GM12864 (cell line): ENCODE results near the gene MACROH2A2.
"Not testable (repeated sequence)": the region's sequence is repeated elsewhere in the genome, so short reads cannot be mapped to it uniquely, and the experiment has no call there.

Experiments used
- DNase-seq: peaks from one replicate; pipeline ENCODE4 v3.0.0-alpha.2; 2011; ENCODE audit warnings: low read depth
- H3K4me3 ChIP-seq: 2 replicates; pipeline ENCODE4 v1.5.1; 2011; ENCODE audit warnings: mild to moderate bottlenecking, low read depth, low read length, control low read depth
- CTCF ChIP-seq: IDR thresholded peaks from 2 replicates; pipeline ENCODE4 v1.5.1; 2011; ENCODE audit warnings: low read depth, mild to moderate bottlenecking, moderate library complexity, low read length, control low read depth, inconsistent platforms; ENCODE audit errors: missing control alignments

The MACROH2A2 gene

GRCh38 chr10:70148516-70148915 lies 95.9 kb downstream of the MACROH2A2 start:
- no peak overlapping the region for H3K4me3 ChIP-seq
- no peak for TF ChIP-seq CTCF
- DNase-seq: no peak

GRCh38 chr10:70155255-70155838 lies 102.7 kb downstream of the MACROH2A2 start:
- no peak for TF ChIP-seq CTCF
- H3K4me3 ChIP-seq: no peak overlapping the region
- DNase-seq: no peak

- TF ChIP-seq CTCF: no peak
- no peak for DNase-seq
- no peak overlapping the region for H3K4me3 ChIP-seq
These were observed 105.5 kb downstream of the MACROH2A2 start for GRCh38 chr10:70158113-70158512.

GRCh38 chr10:70159366-70159765 lies 106.7 kb downstream of the MACROH2A2 start:
- H3K4me3 ChIP-seq, DNase-seq: not testable (repeated sequence)

- no peak overlapping the region for H3K4me3 ChIP-seq
- no peak for DNase-seq
- TF ChIP-seq CTCF: no peak
These were observed 108.2 kb downstream of the MACROH2A2 start for GRCh38 chr10:70160798-70161197.
